NCI-H2171 (cell line): ENCODE measurements around the gene BEST4.
"Not testable (repeated sequence)": the region's sequence is repeated elsewhere in the genome, so short reads cannot be mapped to it uniquely, and the experiment has no call there.

ENCODE experiments used
- DNase-seq: peaks from one replicate; lab custom pipeline; 2025; lab: John Stamatoyannopoulos, UW

Gene BEST4

DNA sequence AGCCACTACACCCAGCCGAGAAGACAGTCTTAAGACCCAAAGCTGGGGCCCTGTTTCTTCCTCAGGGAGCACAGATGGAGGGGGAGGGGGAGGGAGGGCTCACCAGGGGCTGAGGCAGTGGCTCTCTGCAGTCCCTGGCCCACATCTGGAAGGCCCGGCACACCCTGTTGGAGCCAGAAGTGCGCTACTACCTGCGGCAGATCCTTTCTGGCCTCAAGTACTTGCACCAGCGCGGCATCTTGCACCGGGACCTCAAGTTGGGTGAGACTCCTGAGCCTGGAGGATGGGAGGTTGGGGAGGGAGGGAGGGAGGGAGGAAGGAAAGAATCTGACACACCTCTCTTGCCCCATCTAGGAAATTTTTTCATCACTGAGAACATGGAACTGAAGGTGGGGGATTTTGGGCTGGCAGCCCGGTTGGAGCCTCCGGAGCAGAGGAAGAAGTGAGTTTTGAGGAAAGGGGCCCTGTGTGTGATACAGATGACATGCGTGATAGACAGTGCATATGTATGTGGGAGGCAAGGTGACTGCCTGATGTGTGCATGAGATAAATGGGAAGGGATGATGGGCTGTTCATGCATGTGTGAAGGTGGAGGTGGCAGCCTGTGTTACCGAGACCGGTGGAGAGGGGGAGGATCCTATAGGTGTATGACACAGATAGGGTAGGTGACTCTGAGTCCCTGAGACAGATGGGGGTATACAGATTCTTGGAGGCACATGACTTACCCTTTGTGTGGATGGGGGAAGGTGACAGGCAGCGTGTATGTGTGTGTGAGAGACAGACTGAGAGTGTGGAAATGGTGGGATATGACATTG lies 13.7 kb upstream of the BEST4 start:
- peak; percentile 66 for DNase-seq

- DNase-seq, result peak; percentile 98
These were observed 12.0 kb upstream of the BEST4 start, which contains the start of gene PLK3 for GRCh38 chr1:44799770-44800584. Gene PLK3, plus strand, starts transcription at chr1:44800377. Its CDS starts 87 bp downstream, at chr1:44800464.

GRCh38 chr1:44798481-44799365 lies 10.8 kb upstream of the BEST4 start:
- DNase-seq, result no peak

DNA sequence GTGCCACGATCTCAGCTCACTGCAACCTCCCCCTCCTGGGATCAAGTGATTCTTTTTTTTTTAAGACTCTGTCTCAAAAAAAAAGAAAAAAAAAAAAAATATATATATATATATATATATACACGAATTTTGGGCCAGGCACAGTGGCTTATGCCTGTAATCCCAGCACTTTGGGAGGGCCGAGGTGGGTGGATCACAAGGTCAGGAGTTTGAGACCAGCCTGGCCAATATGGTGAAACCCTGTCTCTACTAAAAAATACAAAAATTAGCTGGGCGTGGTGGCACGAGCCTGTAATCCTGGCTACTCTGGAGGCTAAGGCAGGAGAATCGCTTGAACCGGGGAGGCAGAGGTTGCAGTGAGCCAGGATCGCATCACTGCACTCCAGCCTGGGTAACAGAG lies 9.9 kb upstream of the BEST4 start:
- not testable (repeated sequence) for DNase-seq

DNA sequence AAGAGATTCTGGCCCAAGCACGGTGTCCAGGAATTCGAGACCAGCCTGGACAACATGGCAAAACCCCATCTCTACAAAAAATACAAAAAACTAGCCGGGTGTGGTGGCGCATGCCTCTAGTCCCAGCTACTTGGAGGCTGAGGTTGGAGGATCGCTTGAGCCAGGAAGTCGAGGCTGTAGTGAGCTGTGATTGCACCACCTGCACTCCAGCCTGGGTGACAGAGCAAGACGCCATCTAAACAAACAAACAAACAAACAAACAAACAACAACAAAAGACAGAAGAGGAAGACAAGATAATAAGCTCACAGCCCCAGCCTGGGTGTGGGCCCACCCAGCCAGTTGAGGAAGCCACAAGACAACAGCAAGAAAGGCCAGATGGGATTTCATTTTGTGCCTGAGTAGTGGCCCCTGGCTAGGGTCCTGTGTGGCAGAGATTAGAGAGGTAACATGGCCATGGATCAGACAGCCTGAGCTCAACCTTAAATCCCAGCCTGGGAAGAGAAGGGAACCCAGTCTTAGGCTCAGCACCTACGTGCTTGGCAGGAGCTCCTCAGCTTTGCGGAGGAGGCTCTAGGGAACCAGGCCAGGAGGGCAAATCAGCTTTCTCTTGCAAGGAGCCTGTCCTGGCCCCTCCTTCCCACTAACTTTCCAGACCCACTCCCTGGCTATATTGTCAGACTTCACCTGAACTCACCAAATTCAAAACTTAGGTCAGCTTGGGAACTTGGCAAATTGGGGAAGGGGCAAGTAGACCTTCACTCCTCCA lies 4.9 kb upstream of the BEST4 start:
- DNase-seq, result no peak

GRCh38 chr1:44790968-44791801 lies 3.2 kb upstream of the BEST4 start:
- DNase-seq, result no peak

DNA sequence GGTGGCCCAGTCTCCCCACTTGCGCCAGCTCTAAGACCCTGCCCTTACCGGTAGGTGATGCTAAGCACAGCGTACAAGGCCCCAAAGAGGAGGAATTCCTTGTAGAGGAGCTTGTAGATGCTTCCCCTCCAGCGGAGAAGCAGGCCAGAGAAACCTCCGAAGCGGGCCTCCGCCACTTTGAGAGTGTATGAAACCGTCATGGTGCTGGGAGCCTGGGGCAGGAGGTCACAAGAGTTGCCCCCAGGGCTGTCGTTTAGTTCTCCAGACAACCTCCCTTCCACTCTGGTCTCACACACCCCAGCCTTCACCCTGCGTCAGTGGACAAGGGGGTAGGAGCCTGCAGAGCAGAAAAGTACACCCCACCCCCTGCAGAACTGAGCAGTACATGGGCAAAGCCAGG lies 464 bp downstream of the BEST4 start:
- no peak for DNase-seq

- DNase-seq, result no peak
These were observed 1.0 kb downstream of the BEST4 start for GRCh38 chr1:44786841-44787426.

GRCh38 chr1:44786138-44786840 lies 1.7 kb downstream of the BEST4 start:
- no peak for DNase-seq

DNA sequence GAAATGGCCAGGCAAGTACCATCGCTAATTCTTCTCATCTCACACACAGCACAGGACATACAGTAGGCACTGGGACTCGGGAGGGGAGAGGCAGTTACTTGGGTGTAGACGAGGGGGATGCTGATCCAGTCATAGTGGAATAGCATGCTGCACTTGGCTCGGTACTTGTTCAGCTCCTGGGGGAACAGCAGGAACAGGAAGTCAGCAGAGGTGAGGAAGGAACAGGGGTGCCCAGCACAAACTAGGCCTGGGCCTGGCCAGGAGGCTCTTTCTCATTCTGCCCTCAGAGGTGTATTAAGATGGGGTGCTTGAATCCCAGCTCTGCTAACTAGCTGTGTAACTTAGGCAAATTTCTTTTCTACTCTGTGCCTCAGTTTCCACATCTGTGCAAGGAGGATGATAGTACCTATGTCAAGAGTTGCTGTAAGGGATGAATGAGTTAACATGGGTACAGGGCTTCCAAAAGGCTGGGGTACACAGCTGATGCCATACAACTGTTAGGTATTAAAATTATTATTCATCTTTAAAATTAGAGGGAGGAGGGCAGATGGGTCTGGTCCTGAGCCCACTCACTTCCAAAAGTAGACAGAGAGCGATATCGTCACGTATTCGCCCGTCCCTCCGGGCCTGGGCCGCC lies 2.4 kb downstream of the BEST4 start:
- no peak for DNase-seq

DNA sequence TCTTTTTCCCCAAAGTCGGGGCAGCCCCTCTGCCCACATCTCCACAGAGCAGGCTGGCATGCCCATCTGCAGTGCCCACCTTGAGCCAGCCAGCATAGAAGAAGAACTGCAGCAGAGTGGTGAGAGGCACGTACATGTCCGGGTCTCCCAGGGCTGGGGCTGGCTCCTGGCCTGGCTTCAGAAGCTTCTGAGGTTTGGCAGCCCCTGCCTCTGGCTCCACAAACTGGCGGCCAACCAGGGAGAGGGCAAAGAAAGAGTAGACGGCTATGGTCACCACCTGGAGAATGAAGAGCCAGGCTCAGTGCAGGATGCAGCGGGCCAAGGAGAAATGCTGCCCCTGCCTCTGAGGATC lies 3.0 kb downstream of the BEST4 start:
- DNase-seq, result no peak

DNA sequence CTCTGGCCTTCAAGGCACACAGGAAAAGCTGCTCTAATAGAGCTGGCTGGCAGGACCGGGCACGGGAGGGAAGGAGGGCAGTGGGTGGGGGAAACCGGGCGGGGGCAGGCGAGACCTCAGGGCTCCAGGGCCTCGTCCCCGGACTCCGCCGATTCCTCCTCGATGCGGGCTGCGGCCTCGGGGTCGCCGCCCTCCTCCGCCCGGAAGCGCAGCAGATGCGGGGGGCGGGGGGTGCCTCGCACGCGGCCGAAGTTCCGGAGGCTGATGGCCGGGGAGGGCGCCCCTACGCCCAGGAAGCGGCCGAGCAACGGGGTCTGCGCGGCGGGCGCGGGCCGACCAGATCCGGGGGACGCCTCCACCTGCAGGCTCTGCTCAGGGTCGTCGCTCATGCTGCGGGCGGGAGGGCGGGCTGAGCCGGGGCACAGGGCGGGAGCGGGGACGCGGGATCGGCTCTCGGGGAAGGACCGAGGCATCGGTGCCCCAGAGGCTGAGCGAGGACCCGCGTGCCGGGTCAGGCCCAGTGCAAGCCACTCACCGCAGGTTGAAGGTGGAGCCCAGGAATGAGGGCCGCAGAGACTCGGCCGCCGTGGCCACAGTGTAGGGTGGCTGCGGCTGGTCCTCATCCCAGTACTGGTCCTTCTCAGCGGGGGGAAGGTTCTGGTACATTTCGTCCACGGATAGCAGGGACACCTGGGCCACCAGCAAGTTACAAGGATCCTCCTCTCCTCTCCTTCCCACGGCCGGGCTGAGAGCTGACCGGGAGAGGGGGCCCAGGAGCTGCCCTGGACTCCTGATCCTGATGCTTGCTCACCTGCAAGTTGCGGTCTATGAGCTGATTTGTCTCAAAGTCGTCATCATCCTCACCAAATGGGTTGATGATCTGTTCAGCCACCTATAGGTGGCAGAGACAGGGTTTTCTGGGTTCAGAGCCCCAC lies 3.6 kb downstream of the BEST4 start:
- no peak for DNase-seq

GRCh38 chr1:44783697-44784093 lies 4.3 kb downstream of the BEST4 start:
- DNase-seq, result no peak

DNA sequence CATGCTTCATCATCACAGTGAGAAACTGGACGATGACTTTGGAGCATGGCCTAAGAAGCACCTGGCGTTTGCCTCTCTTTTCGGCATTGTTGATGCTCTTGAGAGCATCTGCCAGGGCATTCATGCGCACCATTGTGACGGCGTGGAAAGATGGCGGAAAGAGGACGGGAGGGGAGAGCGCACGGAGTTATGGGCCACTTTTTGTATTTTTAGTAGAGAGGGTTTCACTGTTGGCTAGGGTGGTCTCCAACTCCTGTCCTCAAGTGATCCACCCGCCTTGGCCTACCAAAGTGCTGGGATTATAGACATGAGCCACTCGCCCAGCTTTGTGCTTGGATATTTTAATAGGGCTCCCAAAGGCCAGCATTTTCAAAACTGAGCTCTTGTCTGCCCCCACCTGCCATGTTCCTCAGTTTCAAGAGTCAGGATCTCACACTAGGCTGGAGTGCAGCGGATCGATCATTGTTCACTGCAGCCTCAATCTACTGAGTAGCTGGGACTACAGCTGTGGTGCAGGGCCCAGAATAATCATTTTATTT lies 7.3 kb downstream of the BEST4 start:
- DNase-seq, result no peak

- no peak for DNase-seq
These were observed 9.0 kb downstream of the BEST4 start for GRCh38 chr1:44778705-44779576.

GRCh38 chr1:44777969-44778635 lies 9.9 kb downstream of the BEST4 start:
- no peak for DNase-seq
